HEK293T (cell line): Measurements from ENCODE around the gene ZNF677.

Experiments used
- ARNT ChIP-seq: fragments of 450-650 bp; IDR thresholded peaks from 2 replicates; pipeline ENCODE4 v1.6.1; 2017; ENCODE audit warnings: mild to moderate bottlenecking
- CTBP1 ChIP-seq: fragments of 450-650 bp; IDR thresholded peaks from 2 replicates; pipeline ENCODE4 v1.6.1; 2016; ENCODE audit warnings: borderline replicate concordance
- ELF4 ChIP-seq: fragments of 450-650 bp; IDR thresholded peaks from 2 replicates; pipeline ENCODE4 v1.6.1; 2017; ENCODE audit warnings: antibody characterized with exemption
- FOXA1 ChIP-seq: fragments of 450-650 bp; IDR thresholded peaks from 2 replicates; pipeline ENCODE4 v1.6.1; 2016; ENCODE audit warnings: mild to moderate bottlenecking
- FOXK2 ChIP-seq: fragments of 450-650 bp; IDR thresholded peaks from 2 replicates; pipeline ENCODE4 v1.6.1; 2016; ENCODE audit warnings: mild to moderate bottlenecking
- FOXM1 ChIP-seq: fragments of 450-650 bp; IDR thresholded peaks from 2 replicates; pipeline ENCODE4 v1.6.1; 2017; ENCODE audit warnings: mild to moderate bottlenecking, borderline replicate concordance
- HDGF ChIP-seq: fragments of 450-650 bp; IDR thresholded peaks from 2 replicates; pipeline ENCODE4 v1.6.1; 2017; ENCODE audit warnings: antibody characterized with exemption, borderline replicate concordance
- NFRKB ChIP-seq: fragments of 450-650 bp; IDR thresholded peaks from 2 replicates; pipeline ENCODE4 v1.6.1; 2016; ENCODE audit warnings: mild to moderate bottlenecking, moderate library complexity
- SP1 ChIP-seq: fragments of 450-650 bp; IDR thresholded peaks from 2 replicates; pipeline ENCODE4 v1.6.1; 2017
- SUZ12 ChIP-seq: fragments of 450-650 bp; IDR thresholded peaks from 2 replicates; pipeline ENCODE4 v1.6.1; 2016; ENCODE audit warnings: mild to moderate bottlenecking
- ZNF384 ChIP-seq: fragments of 450-650 bp; IDR thresholded peaks from 2 replicates; pipeline ENCODE4 v1.6.1; 2016

GRCh38 chr19:53294786-53295441 is 40.2 kb upstream of the ZNF677 start:
- no peak for TF ChIP-seq SUZ12
- TF ChIP-seq FOXA1, result no peak
- TF ChIP-seq SP1, result no peak
- TF ChIP-seq ELF4, result no peak
- no peak for TF ChIP-seq FOXK2
- no peak for TF ChIP-seq HDGF
- TF ChIP-seq CTBP1, result no peak
- TF ChIP-seq ARNT, result no peak
- TF ChIP-seq ZNF384, result no peak
- TF ChIP-seq NFRKB, result no peak
- TF ChIP-seq FOXM1, result no peak
